ENCODE results near the gene DOK3. TPM values are rescaled to one million over a fixed set of nuclear protein-coding genes. Genes with fewer than 3 reads are reported as not detected.
A peak's percentile ranks its signal among the peaks of the same experiment; 100 is the strongest.

DOK3 gene
- total RNA-seq, 1 donor: 2.6 TPM

DNA sequence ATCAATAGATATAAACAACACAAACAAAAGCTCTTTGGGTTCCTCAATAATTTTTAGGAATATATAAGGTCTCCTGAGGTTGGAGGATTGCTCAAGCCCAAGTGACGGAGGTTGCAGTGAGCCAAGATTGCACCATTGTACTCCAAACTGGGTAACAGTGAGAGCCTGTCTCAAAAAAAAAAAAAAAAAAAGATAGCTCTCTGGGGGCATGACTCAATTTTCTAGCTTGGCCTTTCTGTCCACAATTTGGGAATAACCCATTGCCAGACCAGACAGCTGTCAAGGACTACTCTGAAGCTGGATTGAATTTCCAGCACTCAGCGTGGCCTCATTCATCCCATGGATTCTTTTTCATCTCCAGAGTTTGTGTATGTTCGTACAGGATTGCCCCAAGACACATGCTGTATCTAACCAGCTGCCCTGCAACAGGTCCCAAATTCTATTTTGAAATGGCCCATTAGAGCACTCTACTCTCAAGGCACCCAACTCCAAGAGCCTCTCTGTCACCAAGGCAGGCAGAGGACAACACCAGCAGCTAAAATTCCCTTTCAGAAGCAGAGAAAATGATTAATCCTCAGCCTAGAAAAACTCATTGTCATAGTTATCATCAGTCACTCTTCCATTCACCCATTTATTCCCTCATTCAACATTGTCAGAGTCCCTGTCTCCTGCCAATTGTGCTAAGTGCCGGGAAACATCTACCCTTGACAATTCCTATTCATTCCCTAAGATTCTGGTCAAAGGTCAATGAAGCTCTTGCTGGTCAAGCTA is 36.0 kb upstream of the DOK3 start:
- TF ChIP-seq, protein P1, sequence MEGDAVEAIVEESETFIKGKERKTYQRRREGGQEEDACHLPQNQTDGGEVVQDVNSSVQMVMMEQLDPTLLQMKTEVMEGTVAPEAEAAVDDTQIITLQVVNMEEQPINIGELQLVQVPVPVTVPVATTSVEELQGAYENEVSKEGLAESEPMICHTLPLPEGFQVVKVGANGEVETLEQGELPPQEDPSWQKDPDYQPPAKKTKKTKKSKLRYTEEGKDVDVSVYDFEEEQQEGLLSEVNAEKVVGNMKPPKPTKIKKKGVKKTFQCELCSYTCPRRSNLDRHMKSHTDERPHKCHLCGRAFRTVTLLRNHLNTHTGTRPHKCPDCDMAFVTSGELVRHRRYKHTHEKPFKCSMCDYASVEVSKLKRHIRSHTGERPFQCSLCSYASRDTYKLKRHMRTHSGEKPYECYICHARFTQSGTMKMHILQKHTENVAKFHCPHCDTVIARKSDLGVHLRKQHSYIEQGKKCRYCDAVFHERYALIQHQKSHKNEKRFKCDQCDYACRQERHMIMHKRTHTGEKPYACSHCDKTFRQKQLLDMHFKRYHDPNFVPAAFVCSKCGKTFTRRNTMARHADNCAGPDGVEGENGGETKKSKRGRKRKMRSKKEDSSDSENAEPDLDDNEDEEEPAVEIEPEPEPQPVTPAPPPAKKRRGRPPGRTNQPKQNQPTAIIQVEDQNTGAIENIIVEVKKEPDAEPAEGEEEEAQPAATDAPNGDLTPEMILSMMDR (IDR thresholded peaks at IDR 0.05; ENCODE audit: insufficient read depth, low read depth, low read length): no peak
- no peak overlapping the region for H3K4me3 ChIP-seq (ENCODE audit: low read depth, low read length)
- DNase-seq (ENCODE audit: low read depth): peak; percentile 96

DNA sequence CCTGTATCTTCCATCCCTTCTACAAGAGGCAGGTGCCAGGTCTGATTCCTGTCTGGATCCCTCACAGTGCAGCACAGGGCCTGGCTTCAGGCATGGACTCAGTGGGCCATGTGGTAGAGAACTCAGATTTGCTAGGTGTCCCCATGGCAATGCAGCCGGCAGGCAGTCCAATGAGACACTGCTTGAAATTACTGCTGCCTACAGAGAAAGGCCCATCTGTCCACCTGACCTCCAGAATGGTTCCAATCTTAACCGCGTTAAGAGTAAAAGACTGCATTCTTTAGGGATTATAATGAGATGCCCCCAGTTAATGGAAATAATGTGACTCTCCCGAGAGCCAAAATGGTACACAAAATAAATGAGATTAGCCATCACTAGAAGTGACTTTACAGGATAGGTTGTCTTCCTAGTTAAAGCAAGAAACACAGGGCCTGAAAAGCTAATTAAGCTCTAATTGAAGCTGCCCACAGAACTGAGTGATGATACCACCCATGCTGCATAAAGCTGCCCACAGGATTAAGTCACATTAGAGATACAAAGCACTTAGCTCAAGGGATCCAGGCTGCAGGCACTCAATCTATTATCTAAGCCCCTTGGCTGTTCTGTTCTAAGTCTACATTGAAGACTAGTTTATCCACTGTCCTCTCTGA is 33.3 kb upstream of the DOK3 start:
- no peak overlapping the region for H3K4me3 ChIP-seq (ENCODE audit: low read depth, low read length)
- TF ChIP-seq, protein P1 (IDR thresholded peaks at IDR 0.05; ENCODE audit: insufficient read depth, low read depth, low read length): no peak
- no peak for DNase-seq (ENCODE audit: low read depth)

DNA sequence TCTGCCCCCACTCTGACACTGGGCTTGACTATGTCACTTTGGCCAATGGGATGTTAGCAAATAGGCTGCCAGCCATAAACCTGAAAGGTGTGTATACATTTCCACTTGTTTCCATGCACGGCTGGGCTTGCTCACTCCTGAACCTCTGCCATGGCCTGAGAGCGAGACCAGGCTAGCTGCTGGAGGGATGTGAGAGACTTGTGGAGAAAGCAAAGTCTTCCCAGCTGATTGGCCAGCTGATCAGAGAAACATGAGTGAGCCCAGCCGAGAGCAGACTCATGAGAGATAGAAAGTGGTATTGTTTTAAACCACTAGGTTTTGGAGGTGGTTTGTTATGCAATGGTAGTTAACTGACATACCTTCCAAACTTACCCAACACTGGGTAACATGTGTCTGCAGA is 30.8 kb upstream of the DOK3 start:
- DNase-seq (ENCODE audit: low read depth): no peak
- no peak overlapping the region for H3K4me3 ChIP-seq (ENCODE audit: low read depth, low read length)
- TF ChIP-seq, protein P1 (IDR thresholded peaks at IDR 0.05; ENCODE audit: insufficient read depth, low read depth, low read length): no peak

DNA sequence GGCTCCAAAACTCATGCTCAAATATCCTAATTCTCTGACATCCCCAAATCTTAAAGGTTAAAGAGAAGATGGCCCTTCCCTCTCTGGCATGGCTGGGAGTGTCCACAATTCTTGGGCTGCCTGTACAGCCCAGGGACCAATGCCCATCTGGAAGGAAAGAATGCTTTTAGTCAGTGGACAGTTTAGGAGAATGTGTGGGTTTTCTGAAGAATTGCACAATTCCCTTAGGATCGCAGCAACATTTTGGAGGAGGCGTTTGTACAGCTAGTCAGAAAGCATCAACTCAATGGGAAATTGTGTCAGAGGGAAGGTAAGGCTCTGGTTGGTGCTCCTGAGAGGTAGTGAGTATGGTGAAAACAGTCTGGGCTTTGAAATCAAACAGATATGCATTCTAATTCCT is 29.8 kb upstream of the DOK3 start:
- DNase-seq (ENCODE audit: low read depth): peak; percentile 88
- no peak overlapping the region for H3K4me3 ChIP-seq (ENCODE audit: low read depth, low read length)
- TF ChIP-seq, protein P1 (IDR thresholded peaks at IDR 0.05; ENCODE audit: insufficient read depth, low read depth, low read length): no peak

DNA sequence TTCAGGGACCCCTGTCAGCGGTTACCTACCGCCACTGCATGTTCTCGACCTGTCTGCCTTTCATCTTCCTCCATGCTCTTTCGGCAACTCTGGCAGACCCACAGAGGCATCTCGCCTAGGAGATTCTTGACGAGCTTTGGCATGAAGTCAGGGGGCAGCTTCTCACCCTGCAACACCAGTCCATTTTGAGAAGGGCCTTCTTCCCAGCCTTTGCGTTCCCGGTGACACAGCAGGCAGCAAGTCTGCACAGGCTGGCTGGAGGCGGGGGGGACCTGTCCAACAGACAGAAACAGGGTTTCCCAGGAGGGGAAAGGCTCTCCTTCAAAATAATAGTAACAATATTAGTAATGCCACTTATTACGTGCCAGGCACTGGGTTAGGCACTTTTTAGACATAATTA is 29.2 kb upstream of the DOK3 start:
- no peak for DNase-seq (ENCODE audit: low read depth)
- no peak overlapping the region for H3K4me3 ChIP-seq (ENCODE audit: low read depth, low read length)
- TF ChIP-seq, protein P1 (IDR thresholded peaks at IDR 0.05; ENCODE audit: insufficient read depth, low read depth, low read length): no peak

DNA sequence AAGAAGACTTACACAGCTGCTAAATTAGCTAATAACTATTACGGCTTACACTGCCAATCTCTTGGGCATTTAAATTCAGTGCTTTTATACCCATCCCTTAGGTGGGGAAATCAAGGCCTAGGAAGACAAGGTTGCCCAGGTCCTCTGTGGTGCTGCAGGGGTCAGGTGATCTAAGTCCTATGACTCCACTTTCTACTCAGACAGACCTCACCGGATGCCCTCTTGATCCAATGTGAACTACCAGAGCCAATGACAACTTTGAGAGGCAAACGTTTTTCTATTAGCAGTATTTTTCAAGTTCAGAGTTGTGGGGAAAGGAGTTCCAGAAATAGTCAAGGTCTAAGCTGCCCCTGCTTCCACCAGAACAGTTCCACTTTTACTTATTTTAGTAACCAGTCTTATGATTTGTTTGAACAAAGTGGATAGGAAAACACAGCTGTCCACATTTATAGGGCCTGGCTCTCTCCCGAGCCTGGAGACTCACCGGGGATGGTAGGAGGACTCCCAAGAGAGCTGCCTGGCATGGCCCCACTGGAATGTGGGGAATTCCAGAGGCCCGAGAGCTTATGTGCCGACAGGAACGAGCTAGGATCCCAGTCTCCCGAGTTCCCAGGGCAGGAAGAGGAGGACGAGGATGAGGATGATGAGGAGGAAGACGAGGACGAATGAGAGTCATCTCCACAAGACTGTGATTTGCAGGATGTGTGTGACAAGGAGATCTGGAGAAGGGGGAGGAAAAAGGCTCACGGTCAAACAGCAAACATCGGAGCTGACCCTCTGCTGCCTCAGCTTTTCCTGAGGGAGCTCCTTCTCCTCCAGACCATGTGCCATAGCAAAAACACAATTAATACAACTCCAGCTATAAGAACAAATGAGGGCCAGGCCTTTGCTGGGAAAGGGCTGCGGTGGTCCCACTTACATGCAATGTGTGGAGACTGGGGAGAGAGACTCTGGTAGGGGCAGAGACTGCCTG is 28.0 kb upstream of the DOK3 start:
- TF ChIP-seq, protein P1 (IDR thresholded peaks at IDR 0.05; ENCODE audit: insufficient read depth, low read depth, low read length): no peak
- no peak overlapping the region for H3K4me3 ChIP-seq (ENCODE audit: low read depth, low read length)
- peak; percentile 89 for DNase-seq (ENCODE audit: low read depth)

Data from fibroblast of villous mesenchyme (primary cell).